GM12891 (cell line): ENCODE results near the gene CRTAP.

Experiments used
- DNase-seq: peaks from one replicate; pipeline ENCODE4 v3.0.0; 2011; ENCODE audit warnings: low spot score; ENCODE audit not compliant: insufficient read length
- FAIRE-seq: peaks from 2 replicates; lab custom pipeline; 2011; peaks lifted over from hg19 to GRCh38; lab: Jason Lieb, UNC
- PAX5 ChIP-seq: IDR thresholded peaks from 2 replicates; pipeline ENCODE4 v1.6.1; 2011; ENCODE audit warnings: low read length, moderate library complexity, mild to moderate bottlenecking; ENCODE audit not compliant: insufficient read depth, severe bottlenecking
- POLR2A ChIP-seq: IDR thresholded peaks from 2 replicates; pipeline ENCODE4 v1.6.1; 2011; ENCODE audit warnings: low read depth, low read length, control low read depth
- POLR2AphosphoS5 ChIP-seq: IDR thresholded peaks from 2 replicates; pipeline ENCODE4 v1.6.1; 2011; ENCODE audit warnings: low read depth, low read length, control low read depth
- POU2F2 ChIP-seq: IDR thresholded peaks from 2 replicates; pipeline ENCODE4 v1.6.1; 2011; ENCODE audit warnings: low read depth, mild to moderate bottlenecking, control low read depth, low read length, moderate library complexity
- SPI1 ChIP-seq: IDR thresholded peaks from 2 replicates; pipeline ENCODE4 v1.6.1; 2011; ENCODE audit warnings: low read depth, low read length, control low read depth
- TAF1 ChIP-seq: IDR thresholded peaks from 2 replicates; pipeline ENCODE4 v1.6.1; 2011; ENCODE audit warnings: low read depth, low read length, control low read depth

The CRTAP gene

DNA sequence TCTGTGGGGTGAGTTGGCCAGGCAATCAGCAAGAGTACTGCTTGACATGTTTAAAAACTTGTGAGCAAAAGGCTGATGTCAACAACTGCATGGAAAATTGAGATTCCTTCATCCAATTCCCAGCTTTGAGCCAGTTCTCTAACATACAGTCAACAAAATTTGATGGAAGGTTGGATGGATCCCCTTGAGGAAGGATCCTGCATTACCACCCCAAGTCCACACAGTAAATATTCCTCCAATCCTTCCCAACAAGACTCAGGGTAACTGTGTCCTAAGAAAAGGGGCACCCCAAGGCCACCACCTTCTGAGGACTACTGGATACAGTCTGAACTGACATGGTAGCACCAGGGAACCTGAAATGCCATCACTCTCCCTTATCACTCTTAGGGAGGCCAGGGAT, 32.0 kb upstream of the CRTAP start:
- TF ChIP-seq POLR2A (no peak), POU2F2 (no peak), POLR2AphosphoS5 (no peak), PAX5 (no peak), SPI1 (no peak), TAF1 (no peak)
- DNase-seq (no peak), FAIRE-seq (no peak)

DNA sequence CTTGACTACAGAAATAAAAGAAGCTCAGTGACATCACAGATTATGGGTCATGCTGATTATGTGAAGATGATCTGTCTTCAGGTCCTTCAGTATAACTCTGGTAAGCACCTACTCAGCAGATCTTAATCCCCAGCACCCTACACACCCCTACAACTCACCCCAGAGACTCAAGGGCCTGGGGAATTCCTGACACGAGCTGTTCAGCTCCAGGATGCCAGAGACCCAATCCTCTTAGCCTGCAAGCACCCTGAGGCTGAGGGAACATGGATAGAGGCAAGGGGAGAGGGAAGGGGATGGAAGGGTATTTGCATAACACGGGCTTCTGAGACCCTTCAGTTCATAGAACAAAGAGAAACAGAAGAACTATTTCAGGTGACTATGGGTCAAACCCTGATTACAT, 29.9 kb upstream of the CRTAP start:
- no peak for TF ChIP-seq TAF1
- TF ChIP-seq POLR2A: no peak
- no peak for TF ChIP-seq PAX5
- no peak for TF ChIP-seq SPI1
- TF ChIP-seq POU2F2: no peak
- no peak for TF ChIP-seq POLR2AphosphoS5
- FAIRE-seq: no peak
- DNase-seq: no peak

DNA sequence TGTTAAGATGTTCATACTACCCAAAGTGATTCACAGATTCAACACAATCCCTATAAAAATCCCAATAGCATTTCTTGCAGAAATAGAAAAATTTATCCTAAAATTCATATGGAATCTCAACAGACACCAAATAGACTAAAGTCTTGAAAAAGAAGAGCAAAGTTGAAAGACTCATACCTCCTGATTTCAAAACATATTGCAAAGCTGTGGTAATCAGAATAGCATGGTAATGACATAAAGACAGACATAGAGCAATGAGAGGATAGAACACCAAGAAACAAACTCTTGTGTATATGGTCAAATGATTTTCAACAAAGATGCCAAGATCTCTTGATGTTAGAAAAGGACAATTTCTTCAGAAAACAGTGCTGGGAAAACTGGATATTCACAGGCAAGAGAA, 25.1 kb upstream of the CRTAP start:
- FAIRE-seq: no peak
- DNase-seq: no peak
- TF ChIP-seq TAF1 (no peak), POLR2A (no peak), SPI1 (no peak), POLR2AphosphoS5 (no peak)

DNA sequence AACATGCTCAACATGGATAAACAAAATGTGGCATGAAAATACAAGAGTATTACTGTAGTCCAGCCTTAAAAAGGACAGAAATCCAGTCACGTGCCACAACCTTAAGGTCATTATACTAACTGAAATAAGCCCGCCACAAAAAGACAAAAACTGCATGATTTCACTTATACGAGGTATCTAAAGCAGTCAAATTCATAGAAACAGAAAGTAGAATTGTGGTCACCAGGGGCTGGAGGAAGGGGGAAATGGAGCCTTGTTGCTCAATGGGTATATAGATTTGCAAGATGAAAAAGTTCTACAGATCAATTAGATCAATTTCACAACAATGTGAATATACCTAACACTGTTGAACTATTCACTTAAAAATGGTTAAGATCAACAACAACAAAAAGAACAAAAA, 24.3 kb upstream of the CRTAP start:
- no peak for DNase-seq
- no peak for TF ChIP-seq PAX5
- TF ChIP-seq TAF1: no peak
- no peak for TF ChIP-seq POU2F2
- peak; percentile 76 for TF ChIP-seq SPI1
- TF ChIP-seq POLR2AphosphoS5: no peak
- TF ChIP-seq POLR2A: no peak
- peak; percentile 78 for FAIRE-seq

DNA sequence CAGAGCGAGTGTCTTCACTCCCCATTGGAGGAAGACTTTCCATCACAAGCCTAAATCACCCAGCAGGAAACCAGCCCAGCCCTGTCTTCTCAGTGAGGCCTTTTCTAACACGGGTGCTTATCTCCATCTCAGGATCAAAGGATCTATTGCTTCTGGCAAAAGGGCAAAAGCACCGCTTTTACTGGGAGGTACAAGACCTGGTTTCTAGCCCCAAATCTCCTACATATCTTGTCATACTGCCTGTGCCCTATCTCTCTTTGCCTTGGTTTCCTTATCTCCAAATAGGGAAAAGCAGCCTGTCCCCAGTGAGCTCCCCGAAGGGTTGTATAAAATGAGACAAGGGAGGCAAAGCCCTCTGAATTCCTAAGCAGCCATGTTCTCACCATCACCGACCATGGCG, 22.1 kb upstream of the CRTAP start:
- no peak for FAIRE-seq
- TF ChIP-seq SPI1 (no peak), POLR2A (no peak), PAX5 (no peak), POLR2AphosphoS5 (no peak), POU2F2 (no peak), TAF1 (no peak)
- no peak for DNase-seq

DNA sequence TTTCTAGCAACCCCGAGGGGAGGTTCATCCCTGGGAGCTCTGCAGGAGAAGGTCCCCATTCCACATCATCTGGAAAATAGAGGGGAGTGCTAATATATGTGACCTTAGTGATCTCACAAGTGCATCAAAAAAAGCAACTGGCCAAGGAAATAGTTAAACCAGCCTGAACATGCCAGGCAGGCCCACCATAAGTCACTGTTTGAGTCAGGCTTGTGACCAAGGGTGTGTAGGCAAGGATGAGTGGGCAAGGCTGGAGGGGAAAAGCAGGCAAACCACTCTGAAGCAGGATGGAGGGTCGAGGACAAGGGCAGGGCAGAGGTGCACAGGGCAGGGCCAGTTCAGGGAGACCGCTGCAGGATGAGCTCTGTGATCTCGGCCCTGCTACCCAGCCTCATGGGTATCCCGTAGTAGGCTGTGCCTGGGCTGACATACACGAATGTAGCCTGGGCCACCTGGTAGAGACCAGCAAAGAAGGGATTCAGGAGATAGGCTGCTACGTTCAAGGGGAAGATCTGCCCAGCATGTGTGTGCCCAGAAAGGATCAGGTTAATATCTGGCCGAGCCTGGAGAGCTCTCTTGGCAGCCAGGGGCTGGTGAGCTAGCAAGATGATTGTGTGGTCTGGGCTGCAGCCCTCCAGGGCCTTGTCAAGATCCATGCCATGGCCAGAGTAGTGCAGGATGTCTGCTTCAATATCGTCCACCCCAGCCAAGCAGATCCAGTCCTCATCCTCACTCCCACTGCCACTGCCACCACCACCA, 21.1 kb upstream of the CRTAP start:
- no peak for FAIRE-seq
- no peak for TF ChIP-seq TAF1
- no peak for TF ChIP-seq POU2F2
- no peak for TF ChIP-seq POLR2AphosphoS5
- TF ChIP-seq PAX5: no peak
- no peak for TF ChIP-seq POLR2A
- no peak for TF ChIP-seq SPI1
- no peak for DNase-seq

DNA sequence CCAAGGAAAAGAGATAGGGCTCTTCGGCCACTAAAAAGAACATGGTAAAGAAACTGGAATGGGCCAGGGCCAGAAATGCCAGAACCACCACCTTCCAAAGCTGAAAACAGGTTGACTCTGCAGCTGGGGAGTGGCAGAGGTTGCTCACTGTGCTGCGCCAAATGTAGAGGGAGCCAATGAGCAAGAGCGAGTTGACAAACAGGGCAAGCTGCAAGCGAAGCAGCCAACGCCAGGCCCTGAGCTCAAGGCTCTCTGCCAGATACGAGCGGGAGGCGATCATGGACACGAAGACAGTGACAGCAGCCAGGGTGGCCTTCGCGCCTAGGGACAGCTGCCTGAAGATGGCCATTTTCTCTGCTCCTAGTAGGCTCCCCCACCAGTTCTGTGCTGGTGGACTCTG, 20.0 kb upstream of the CRTAP start:
- no peak for DNase-seq
- no peak for TF ChIP-seq TAF1
- no peak for TF ChIP-seq SPI1
- no peak for TF ChIP-seq POLR2AphosphoS5
- TF ChIP-seq POLR2A: no peak
- no peak for TF ChIP-seq PAX5
- no peak for TF ChIP-seq POU2F2
- no peak for FAIRE-seq

DNA sequence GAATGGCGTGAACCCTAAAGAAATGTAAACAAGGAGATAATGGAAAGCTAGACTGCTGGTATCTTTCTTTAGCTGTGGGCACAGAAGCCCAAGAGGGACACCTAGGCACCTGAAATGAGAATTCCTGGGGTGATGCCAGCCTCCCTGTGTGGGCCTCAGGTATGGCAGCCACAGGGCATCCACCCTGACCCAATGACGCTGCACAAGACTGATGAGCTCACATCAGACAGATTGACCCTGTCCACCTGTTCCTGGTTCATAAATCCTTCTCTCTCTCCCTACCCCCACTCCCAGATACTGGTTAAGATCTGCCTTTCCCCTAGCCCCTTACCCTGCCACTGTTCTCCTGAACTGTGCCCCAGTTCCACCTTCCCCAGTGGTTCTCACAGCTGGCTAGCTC, 18.4 kb upstream of the CRTAP start:
- DNase-seq (no peak), FAIRE-seq (peak; percentile 33)
- TF ChIP-seq POLR2A (no peak), POLR2AphosphoS5 (no peak)

DNA sequence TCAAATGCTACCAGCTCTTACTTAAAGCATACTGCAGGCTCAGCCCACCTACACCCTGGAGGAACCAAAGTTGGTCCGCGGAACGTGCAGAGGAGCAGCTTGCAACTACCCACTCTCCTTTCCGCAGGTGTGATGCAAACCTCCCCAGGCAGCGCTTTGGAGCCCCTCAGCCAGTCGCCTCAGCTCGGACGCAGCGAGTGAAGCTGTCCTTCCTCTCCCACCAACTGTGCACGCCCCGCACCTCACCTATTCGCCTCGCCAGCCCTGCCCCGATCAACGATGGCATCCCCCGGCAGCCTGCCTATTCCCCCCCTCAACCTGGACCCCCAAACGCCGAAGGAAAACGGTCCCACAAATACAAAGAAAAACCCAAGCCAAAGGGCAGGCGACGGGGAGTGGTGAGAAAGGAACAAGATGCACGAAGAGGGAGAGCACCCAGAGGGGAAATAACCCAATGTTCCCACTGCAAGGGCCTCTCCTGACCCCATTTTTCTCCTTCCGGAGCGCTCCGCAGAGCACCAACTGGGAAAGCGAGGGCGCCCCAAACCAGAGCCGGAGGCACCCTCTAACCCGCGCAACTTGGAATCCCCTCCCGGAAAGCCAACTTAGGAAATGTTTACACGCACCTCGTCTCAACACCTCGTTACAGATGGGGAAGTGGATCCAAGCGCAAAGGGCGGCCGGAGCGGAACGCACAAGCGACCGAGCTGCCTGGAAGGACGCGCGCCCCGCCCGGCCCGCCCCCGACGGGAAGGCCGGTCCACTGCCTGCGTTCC, 17.5 kb upstream of the CRTAP start:
- peak; percentile 33 for DNase-seq
- TF ChIP-seq SPI1: peak; percentile 79
- no peak for TF ChIP-seq POLR2A
- TF ChIP-seq PAX5: no peak
- no peak for TF ChIP-seq TAF1
- FAIRE-seq: peak; percentile 54
